Effector memory CD8-positive, alpha-beta T cell (primary cell): ENCODE measurements around the gene FTO.

ENCODE experiments used
- ATAC-seq: fragments of 150-1000 bp; cut with Tn5 transposase; replicated peaks from 2 replicates; pipeline ENCODE4 v1.10.0; 2021; ENCODE audit warnings: mild to moderate bottlenecking, moderate library complexity
- DNase-seq, 3 experiments: peaks; one replicate each; pipeline ENCODE4 v3.0.0; 2021
- H3K27ac Mint-ChIP-seq, 2 donors: one replicate each; pipeline ENCODE4 v1.8.0; 2022; ENCODE audit warnings: mild to moderate bottlenecking in 2 of 2, mixed read lengths in 2 of 2, moderate library complexity in 2 of 2
- H3K27me3 Mint-ChIP-seq, 2 donors: one replicate each; pipeline ENCODE4 v1.8.0; 2022; ENCODE audit warnings: mixed read lengths in 2 of 2
- H3K36me3 Mint-ChIP-seq: one replicate; pipeline ENCODE4 v1.8.0; 2022; ENCODE audit warnings: mild to moderate bottlenecking, moderate library complexity, mixed read lengths; ENCODE audit not compliant: insufficient read depth
- H3K4me1 Mint-ChIP-seq, 2 donors: one replicate each; pipeline ENCODE4 v1.8.0; 2022; ENCODE audit warnings: low read depth in 2 of 2, mixed read lengths in 2 of 2
- H3K4me3 Mint-ChIP-seq, 2 donors: one replicate each; pipeline ENCODE4 v1.8.0; 2022; ENCODE audit warnings: mild to moderate bottlenecking in 2 of 2, mixed read lengths in 2 of 2, moderate library complexity in 2 of 2
- H3K9me3 Mint-ChIP-seq, 2 donors: one replicate each; pipeline ENCODE4 v1.8.0; 2022; ENCODE audit warnings: mixed read lengths in 2 of 2

FTO gene

GRCh38 chr16:53863861-53864260 is 159.9 kb downstream of the FTO start:
- ATAC-seq (no peak), DNase-seq (no peak)
- Mint-ChIP-seq H3K9me3 (no peaks in the 10 kb centered on the region), H3K36me3 (peaks cover 6% of the 10 kb centered on the region), H3K4me1 (peaks cover 2 to 4% of the 10 kb centered on the region in 2 donors), H3K4me3 (no peak overlapping the region), H3K27ac (no peak overlapping the region), H3K27me3 (no peaks in the 10 kb centered on the region)

GRCh38 chr16:53864819-53865493 is 161.0 kb downstream of the FTO start:
- Mint-ChIP-seq H3K4me3 (no peak overlapping the region), H3K9me3 (no peaks in the 10 kb centered on the region), H3K27me3 (no peaks in the 10 kb centered on the region), H3K4me1 (peaks cover 2 to 4% of the 10 kb centered on the region in 2 donors), H3K36me3 (peaks cover 6% of the 10 kb centered on the region), H3K27ac (no peak overlapping the region)
- ATAC-seq (no peak), DNase-seq (no peak)

GRCh38 chr16:53865494-53865863 is 161.5 kb downstream of the FTO start:
- Mint-ChIP-seq H3K4me3 (no peak overlapping the region), H3K27ac (peak overlapping the region in 1 of 2 donors; percentile 7), H3K9me3 (no peaks in the 10 kb centered on the region), H3K4me1 (peaks cover 2 to 4% of the 10 kb centered on the region in 2 donors), H3K36me3 (peaks cover 7% of the 10 kb centered on the region), H3K27me3 (no peaks in the 10 kb centered on the region)
- ATAC-seq: no peak
- DNase-seq: no peak

- Mint-ChIP-seq H3K27ac (no peak overlapping the region), H3K4me1 (peaks cover 2 to 4% of the 10 kb centered on the region in 2 donors), H3K36me3 (peaks cover 11% of the 10 kb centered on the region), H3K4me3 (no peak overlapping the region), H3K9me3 (peaks cover 0 to 2% of the 10 kb centered on the region in 2 donors), H3K27me3 (no peaks in the 10 kb centered on the region)
- DNase-seq (no peak), ATAC-seq (no peak)
Measured at GRCh38 chr16:53866520-53866919, 162.6 kb downstream of the FTO start.

GRCh38 chr16:53870831-53871230 is 166.9 kb downstream of the FTO start:
- peaks cover 0 to 2% of the 10 kb centered on the region in 2 donors for H3K9me3 Mint-ChIP-seq
- H3K4me3 Mint-ChIP-seq: no peak overlapping the region
- H3K36me3 Mint-ChIP-seq: peaks cover 11% of the 10 kb centered on the region

GRCh38 chr16:53872248-53873221 is 168.6 kb downstream of the FTO start:
- peaks cover 0 to 2% of the 10 kb centered on the region in 2 donors for H3K9me3 Mint-ChIP-seq
- H3K27ac Mint-ChIP-seq: no peak overlapping the region
- peaks cover 4 to 10% of the 10 kb centered on the region in 2 donors for H3K4me1 Mint-ChIP-seq
- DNase-seq (no peak), ATAC-seq (no peak)
- peaks cover 11% of the 10 kb centered on the region for H3K36me3 Mint-ChIP-seq
- H3K4me3 Mint-ChIP-seq: no peak overlapping the region
- H3K27me3 Mint-ChIP-seq: no peaks in the 10 kb centered on the region

More at GRCh38 chr16:53870831-53871230, 166.9 kb downstream of the FTO start:
- Mint-ChIP-seq H3K27ac (no peak overlapping the region), H3K27me3 (no peaks in the 10 kb centered on the region), H3K4me1 (peaks cover 4 to 10% of the 10 kb centered on the region in 2 donors)
- ATAC-seq (no peak), DNase-seq (no peak)

GRCh38 chr16:53876811-53877210 is 172.9 kb downstream of the FTO start:
- Mint-ChIP-seq H3K36me3 (peaks cover 22% of the 10 kb centered on the region), H3K4me1 (peaks cover 4 to 10% of the 10 kb centered on the region in 2 donors), H3K27me3 (no peaks in the 10 kb centered on the region), H3K27ac (no peak overlapping the region), H3K9me3 (no peaks in the 10 kb centered on the region), H3K4me3 (no peak overlapping the region)
- ATAC-seq (no peak), DNase-seq (no peak)

GRCh38 chr16:53878216-53878615 is 174.3 kb downstream of the FTO start:
- H3K27me3 Mint-ChIP-seq: no peaks in the 10 kb centered on the region
- ATAC-seq (no peak), DNase-seq (no peak)
- H3K4me3 Mint-ChIP-seq: no peak overlapping the region
- no peak overlapping the region for H3K27ac Mint-ChIP-seq
- peaks cover 0 to 2% of the 10 kb centered on the region in 2 donors for H3K4me1 Mint-ChIP-seq
- H3K9me3 Mint-ChIP-seq: no peaks in the 10 kb centered on the region
- peaks cover 18% of the 10 kb centered on the region for H3K36me3 Mint-ChIP-seq

GRCh38 chr16:53881371-53881770 is 177.4 kb downstream of the FTO start:
- Mint-ChIP-seq H3K27me3 (no peaks in the 10 kb centered on the region), H3K36me3 (peaks cover 24% of the 10 kb centered on the region), H3K27ac (no peak overlapping the region), H3K9me3 (no peaks in the 10 kb centered on the region), H3K4me3 (no peak overlapping the region), H3K4me1 (peaks cover 0 to 3% of the 10 kb centered on the region in 2 donors)
- ATAC-seq (no peak), DNase-seq (no peak)

- ATAC-seq (no peak), DNase-seq (no peak)
- H3K9me3 Mint-ChIP-seq: peaks cover 0 to 1% of the 10 kb centered on the region in 2 donors
- H3K27me3 Mint-ChIP-seq: no peaks in the 10 kb centered on the region
- no peak overlapping the region for H3K4me3 Mint-ChIP-seq
- H3K27ac Mint-ChIP-seq: peak overlapping the region in 1 of 2 donors; percentile 71
- peaks cover 24% of the 10 kb centered on the region for H3K36me3 Mint-ChIP-seq
- peaks cover 0 to 3% of the 10 kb centered on the region in 2 donors for H3K4me1 Mint-ChIP-seq
Measured at GRCh38 chr16:53882310-53882709, 178.4 kb downstream of the FTO start.

- H3K4me1 Mint-ChIP-seq: peaks cover 0 to 5% of the 10 kb centered on the region in 2 donors
- H3K9me3 Mint-ChIP-seq: peaks cover 0 to 1% of the 10 kb centered on the region in 2 donors
- H3K27ac Mint-ChIP-seq: no peak overlapping the region
- H3K27me3 Mint-ChIP-seq: no peaks in the 10 kb centered on the region
- ATAC-seq (no peak), DNase-seq (no peak)
- H3K36me3 Mint-ChIP-seq: peaks cover 16% of the 10 kb centered on the region
- H3K4me3 Mint-ChIP-seq: no peak overlapping the region
Measured at GRCh38 chr16:53884748-53885147, 180.8 kb downstream of the FTO start.

GRCh38 chr16:53886482-53887378 is 182.8 kb downstream of the FTO start:
- H3K36me3 Mint-ChIP-seq: peaks cover 11% of the 10 kb centered on the region
- H3K4me3 Mint-ChIP-seq: no peak overlapping the region

GRCh38 chr16:53888222-53888621 is 184.3 kb downstream of the FTO start:
- ATAC-seq (no peak), DNase-seq (no peak)
- Mint-ChIP-seq H3K4me3 (no peak overlapping the region), H3K27ac (no peak overlapping the region), H3K36me3 (peaks cover 11% of the 10 kb centered on the region), H3K27me3 (no peaks in the 10 kb centered on the region), H3K4me1 (peaks cover 0 to 3% of the 10 kb centered on the region in 2 donors), H3K9me3 (peaks cover 0 to 1% of the 10 kb centered on the region in 2 donors)

More at GRCh38 chr16:53886482-53887378, 182.8 kb downstream of the FTO start:
- Mint-ChIP-seq H3K4me1 (peaks cover 0 to 5% of the 10 kb centered on the region in 2 donors), H3K27me3 (no peaks in the 10 kb centered on the region), H3K9me3 (peaks cover 0 to 1% of the 10 kb centered on the region in 2 donors), H3K27ac (peak overlapping the region in 1 of 2 donors; percentile 31)
- ATAC-seq: no peak
- no peak for DNase-seq
